Mucosa of stomach (tissue), 1 donor: ENCODE measurements around the gene ATRN.

Experiments used
- H3K27me3 ChIP-seq: one replicate; pipeline ENCODE4 v1.7.0; 2013; ENCODE audit warnings: mild to moderate bottlenecking, low read length; ENCODE audit not compliant: control insufficient read depth, insufficient read depth
- H3K36me3 ChIP-seq: one replicate; pipeline ENCODE4 v1.7.0; 2013; ENCODE audit warnings: low read length; ENCODE audit not compliant: control insufficient read depth, insufficient read depth
- H3K4me1 ChIP-seq: one replicate; pipeline ENCODE4 v1.7.0; 2013; ENCODE audit warnings: mild to moderate bottlenecking, low read length; ENCODE audit not compliant: control insufficient read depth, insufficient read depth
- H3K4me3 ChIP-seq: one replicate; pipeline ENCODE4 v1.7.0; 2013; ENCODE audit warnings: low read length
- H3K9ac ChIP-seq: one replicate; pipeline ENCODE4 v1.7.0; 2013; ENCODE audit warnings: mild to moderate bottlenecking, low read length, moderate library complexity
- H3K9me3 ChIP-seq: one replicate; pipeline ENCODE4 v1.7.0; 2013; ENCODE audit warnings: mild to moderate bottlenecking, low read length, moderate library complexity; ENCODE audit not compliant: control insufficient read depth
- donor health status: Pancreatic carcinoma.

The ATRN gene

GRCh38 chr20:3627476-3627875 lies 156.7 kb downstream of the ATRN start:
- Histone ChIP-seq H3K36me3 (no peaks in the 10 kb centered on the region), H3K4me1 (no peaks in the 10 kb centered on the region), H3K9me3 (no peaks in the 10 kb centered on the region), H3K9ac (no peak overlapping the region), H3K4me3 (no peak overlapping the region), H3K27me3 (no peaks in the 10 kb centered on the region)

- Histone ChIP-seq H3K9me3 (no peaks in the 10 kb centered on the region), H3K4me1 (peaks cover 9% of the 10 kb centered on the region), H3K27me3 (no peaks in the 10 kb centered on the region), H3K4me3 (no peak overlapping the region), H3K9ac (no peak overlapping the region), H3K36me3 (no peaks in the 10 kb centered on the region)
Observed at GRCh38 chr20:3628502-3629314, 157.9 kb downstream of the ATRN start.

- no peak overlapping the region for H3K4me3 ChIP-seq
- H3K9ac ChIP-seq: no peak overlapping the region
- no peaks in the 10 kb centered on the region for H3K36me3 ChIP-seq
- peaks cover 18% of the 10 kb centered on the region for H3K4me1 ChIP-seq
- no peaks in the 10 kb centered on the region for H3K9me3 ChIP-seq
- no peaks in the 10 kb centered on the region for H3K27me3 ChIP-seq
Observed at GRCh38 chr20:3629893-3630292, 159.1 kb downstream of the ATRN start.

DNA sequence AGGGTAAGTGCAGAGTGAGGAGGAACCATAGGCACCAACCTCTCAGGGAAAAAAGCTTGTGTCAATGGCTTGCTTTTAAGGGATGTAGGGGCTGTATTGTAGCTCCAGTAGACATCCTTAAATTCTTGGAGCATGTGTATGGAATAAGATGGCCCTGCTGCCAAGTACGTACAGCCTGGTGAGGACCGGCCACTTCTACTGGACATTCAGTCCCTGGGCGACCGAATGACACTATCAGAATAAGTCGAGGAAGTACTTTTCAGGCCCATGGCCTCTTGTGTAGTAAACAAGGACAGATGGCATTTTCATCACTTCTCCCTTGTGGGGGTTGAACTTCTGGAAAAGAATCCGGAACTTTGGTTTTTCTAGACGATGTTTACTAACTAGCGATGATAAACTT lies 159.6 kb downstream of the ATRN start:
- Histone ChIP-seq H3K4me3 (no peak overlapping the region), H3K9me3 (no peaks in the 10 kb centered on the region), H3K9ac (no peak overlapping the region), H3K27me3 (no peaks in the 10 kb centered on the region), H3K4me1 (peaks cover 18% of the 10 kb centered on the region), H3K36me3 (no peaks in the 10 kb centered on the region)

GRCh38 chr20:3631534-3631933 lies 160.7 kb downstream of the ATRN start:
- Histone ChIP-seq H3K4me3 (no peak overlapping the region), H3K27me3 (no peaks in the 10 kb centered on the region), H3K4me1 (peaks cover 18% of the 10 kb centered on the region), H3K36me3 (no peaks in the 10 kb centered on the region), H3K9me3 (no peaks in the 10 kb centered on the region), H3K9ac (no peak overlapping the region)

- Histone ChIP-seq H3K4me1 (peaks cover 18% of the 10 kb centered on the region), H3K36me3 (no peaks in the 10 kb centered on the region), H3K9ac (no peak overlapping the region), H3K4me3 (no peak overlapping the region), H3K27me3 (no peaks in the 10 kb centered on the region), H3K9me3 (no peaks in the 10 kb centered on the region)
Observed at GRCh38 chr20:3632311-3633004, 161.6 kb downstream of the ATRN start.

DNA sequence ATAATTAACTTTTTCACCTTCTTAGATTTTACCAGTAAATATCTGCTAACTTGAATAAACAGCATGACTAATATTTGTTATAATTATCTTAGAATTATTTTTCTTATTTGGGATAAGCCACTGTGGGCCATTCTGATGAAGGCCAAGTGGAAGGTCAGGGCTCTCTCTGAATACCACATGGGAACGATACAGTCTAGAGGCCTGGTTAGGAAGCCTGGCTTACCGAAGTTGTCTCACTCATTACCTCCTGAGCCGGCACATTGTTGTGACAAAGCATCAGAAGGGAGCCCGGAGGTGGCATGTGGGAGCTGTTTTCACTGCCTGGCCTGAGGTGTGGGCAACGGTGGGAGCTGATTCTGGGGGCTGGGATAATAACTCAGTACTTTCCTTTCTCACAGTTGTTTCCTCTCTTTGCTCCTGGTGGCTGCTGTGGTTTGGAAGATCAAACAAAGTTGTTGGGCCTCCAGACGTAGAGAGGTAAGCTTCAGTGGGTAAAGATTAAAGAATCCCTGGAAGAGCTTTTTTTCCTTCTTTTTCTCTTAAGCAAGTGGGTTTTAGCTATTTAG lies 163.2 kb downstream of the ATRN start:
- H3K4me1 ChIP-seq: peaks cover 18% of the 10 kb centered on the region
- no peak overlapping the region for H3K9ac ChIP-seq
- H3K27me3 ChIP-seq: no peaks in the 10 kb centered on the region
- no peaks in the 10 kb centered on the region for H3K36me3 ChIP-seq
- no peaks in the 10 kb centered on the region for H3K9me3 ChIP-seq
- no peak overlapping the region for H3K4me3 ChIP-seq

GRCh38 chr20:3635346-3635745 lies 164.5 kb downstream of the ATRN start:
- Histone ChIP-seq H3K27me3 (no peaks in the 10 kb centered on the region), H3K4me1 (peaks cover 18% of the 10 kb centered on the region), H3K36me3 (no peaks in the 10 kb centered on the region), H3K9me3 (no peaks in the 10 kb centered on the region), H3K4me3 (no peak overlapping the region), H3K9ac (no peak overlapping the region)

DNA sequence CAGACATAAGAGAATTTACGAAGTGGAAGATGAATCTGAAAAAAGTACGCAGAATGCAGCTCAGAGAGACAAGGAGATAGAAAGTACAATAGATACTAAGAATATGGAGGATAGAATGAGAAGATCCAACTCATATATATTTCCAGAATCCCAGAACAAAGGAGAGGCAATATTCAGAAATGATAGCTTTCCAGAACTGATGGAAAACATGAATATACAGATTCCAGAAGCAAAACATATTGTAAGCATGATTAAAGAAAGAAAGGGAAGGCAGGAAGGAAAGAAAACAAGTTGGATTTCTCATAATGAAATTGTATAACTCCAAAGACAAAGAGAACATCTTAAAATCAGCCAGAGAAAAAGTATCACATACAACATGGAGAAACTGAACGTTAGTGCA lies 169.4 kb downstream of the ATRN start:
- Histone ChIP-seq H3K9me3 (no peaks in the 10 kb centered on the region), H3K4me1 (no peaks in the 10 kb centered on the region), H3K36me3 (no peaks in the 10 kb centered on the region), H3K9ac (no peak overlapping the region), H3K27me3 (no peaks in the 10 kb centered on the region), H3K4me3 (no peak overlapping the region)

DNA sequence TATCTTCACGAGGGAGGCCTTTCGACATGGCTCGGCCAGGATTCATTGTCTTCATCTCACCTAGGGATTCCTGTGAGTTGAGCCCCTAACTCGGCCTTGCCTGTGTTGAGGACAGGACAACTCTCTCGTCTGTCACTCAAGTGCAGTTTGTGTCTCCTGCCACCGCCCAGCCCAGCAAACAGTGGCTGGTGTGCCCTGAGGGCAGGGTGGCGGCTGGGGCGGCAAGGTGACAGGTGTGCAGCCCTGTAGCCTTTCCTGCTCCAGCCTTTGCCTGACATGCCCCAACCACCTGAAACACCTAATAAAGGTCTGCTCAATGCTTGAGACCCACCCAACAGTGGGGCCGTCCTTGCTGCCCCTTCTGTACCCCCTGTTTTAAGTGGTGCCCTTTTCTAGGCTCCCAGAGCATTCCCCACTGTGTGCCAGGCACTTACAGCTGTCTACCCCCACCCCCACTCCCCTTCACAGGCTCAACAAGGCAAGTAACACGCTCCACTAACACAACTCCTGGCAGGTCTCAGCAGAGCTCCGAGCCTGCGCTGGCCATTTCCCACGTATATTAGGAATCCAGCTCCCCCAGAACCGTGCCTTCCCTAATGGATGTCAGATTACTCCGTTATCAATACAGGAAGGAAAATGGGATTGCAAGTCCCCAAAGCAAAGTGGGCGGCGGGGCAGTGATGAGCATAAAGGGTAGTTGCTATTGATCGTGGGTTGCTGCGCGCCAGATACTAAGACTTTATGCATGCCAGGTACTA lies 174.7 kb downstream of the ATRN start:
- Histone ChIP-seq H3K4me1 (no peaks in the 10 kb centered on the region), H3K27me3 (no peaks in the 10 kb centered on the region), H3K4me3 (no peak overlapping the region), H3K9ac (no peak overlapping the region), H3K9me3 (no peaks in the 10 kb centered on the region), H3K36me3 (no peaks in the 10 kb centered on the region)

DNA sequence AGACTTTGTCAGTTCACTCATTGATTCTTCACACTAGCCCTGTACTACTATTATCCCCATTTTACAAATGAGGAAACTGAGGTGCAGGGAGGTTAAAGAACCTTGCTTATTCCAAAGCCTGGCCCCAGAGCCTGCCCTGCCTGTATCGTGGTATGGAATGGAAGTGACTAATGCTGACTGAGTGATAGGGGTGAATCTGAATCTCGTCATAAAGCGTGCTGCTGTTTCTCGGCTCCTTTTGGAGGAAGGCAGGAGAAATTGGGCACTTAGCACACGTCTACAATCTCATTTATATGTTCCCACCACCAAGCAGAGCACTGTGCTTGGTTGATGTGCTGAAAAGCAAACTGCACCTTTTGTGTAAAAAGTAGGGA lies 175.2 kb downstream of the ATRN start:
- no peak overlapping the region for H3K9ac ChIP-seq
- H3K4me3 ChIP-seq: no peak overlapping the region
- H3K9me3 ChIP-seq: no peaks in the 10 kb centered on the region
- no peaks in the 10 kb centered on the region for H3K36me3 ChIP-seq
- H3K27me3 ChIP-seq: no peaks in the 10 kb centered on the region
- no peaks in the 10 kb centered on the region for H3K4me1 ChIP-seq

GRCh38 chr20:3646651-3647050 lies 175.8 kb downstream of the ATRN start:
- Histone ChIP-seq H3K9ac (no peak overlapping the region), H3K36me3 (no peaks in the 10 kb centered on the region), H3K27me3 (no peaks in the 10 kb centered on the region), H3K9me3 (no peaks in the 10 kb centered on the region), H3K4me3 (no peak overlapping the region), H3K4me1 (no peaks in the 10 kb centered on the region)
